Measurements from ENCODE around the gene SRGAP1.

SRGAP1 gene

GRCh38 chr12:64088431-64089349, 244.2 kb downstream of the SRGAP1 start:
- Histone ChIP-seq H3K27ac (replicated peaks) (peak overlapping the region; percentile 3; the same call in 1 of the 2 replicates), H3K27me3 (ENCODE audit: insufficient read depth, poor library complexity, severe bottlenecking) (no peaks in the 10 kb centered on the region), H3K4me3 (replicated peaks; ENCODE audit: insufficient read depth, low read length) (no peak overlapping the region)
- peak; percentile 82 to 88 for DNase-seq (ENCODE audit: low read depth in 1 of 2, low spot score in 1 of 2)
- TF ChIP-seq GABPA (IDR thresholded peaks at IDR 0.05; ENCODE audit: low read depth): no peak
- TF ChIP-seq CTCF (IDR thresholded peaks at IDR 0.05; ENCODE audit: insufficient read depth, low read length): no peak
- TF ChIP-seq POLR2AphosphoS5 (IDR thresholded peaks at IDR 0.05; ENCODE audit: low read depth): peak; percentile 62; the same call in 1 of the 2 replicates
- no peak for TF ChIP-seq REST (IDR thresholded peaks at IDR 0.05; ENCODE audit: insufficient replicate concordance, low read depth)
- TF ChIP-seq SPI1 (IDR thresholded peaks at IDR 0.05; ENCODE audit: borderline replicate concordance, low read depth): peak; percentile 94

DNA sequence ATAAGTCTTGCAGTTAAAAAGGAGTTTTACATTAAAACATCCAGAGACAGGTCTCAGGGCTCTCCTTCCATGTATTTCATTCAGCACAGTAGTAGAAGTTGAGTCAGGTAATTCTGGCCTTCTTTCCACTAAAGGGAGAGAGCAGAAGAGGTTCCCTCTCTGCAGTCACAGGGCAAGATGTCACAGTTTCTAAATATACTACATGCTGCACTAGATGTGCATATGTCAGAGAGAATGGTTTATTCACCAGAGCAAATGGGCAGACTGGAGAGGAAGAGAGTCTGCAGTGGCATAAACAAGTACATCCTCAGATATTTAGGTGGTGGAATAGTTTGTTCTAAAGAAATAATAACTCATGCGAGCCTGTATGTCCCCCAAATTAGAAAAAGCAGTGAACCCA, 245.5 kb downstream of the SRGAP1 start:
- no peak for TF ChIP-seq POLR2AphosphoS5 (IDR thresholded peaks at IDR 0.05; ENCODE audit: low read depth)
- no peak for TF ChIP-seq GABPA (IDR thresholded peaks at IDR 0.05; ENCODE audit: low read depth)
- no peak for TF ChIP-seq REST (IDR thresholded peaks at IDR 0.05; ENCODE audit: insufficient replicate concordance, low read depth)
- TF ChIP-seq SPI1 (IDR thresholded peaks at IDR 0.05; ENCODE audit: borderline replicate concordance, low read depth): no peak
- no peak for TF ChIP-seq CTCF (IDR thresholded peaks at IDR 0.05; ENCODE audit: insufficient read depth, low read length)
- no peaks in the 10 kb centered on the region for H3K27me3 ChIP-seq (ENCODE audit: insufficient read depth, poor library complexity, severe bottlenecking)
- H3K4me3 ChIP-seq (replicated peaks; ENCODE audit: insufficient read depth, low read length): no peak overlapping the region
- DNase-seq (ENCODE audit: low read depth in 1 of 2, low spot score in 1 of 2): no peak
- no peak overlapping the region for H3K27ac ChIP-seq (replicated peaks)

- no peaks in the 10 kb centered on the region for H3K27me3 ChIP-seq (ENCODE audit: insufficient read depth, poor library complexity, severe bottlenecking)
- no peak overlapping the region for H3K4me3 ChIP-seq (replicated peaks; ENCODE audit: insufficient read depth, low read length)
- DNase-seq (ENCODE audit: low read depth in 1 of 2, low spot score in 1 of 2): no peak
- no peak overlapping the region for H3K27ac ChIP-seq (replicated peaks)
- TF ChIP-seq GABPA (IDR thresholded peaks at IDR 0.05; ENCODE audit: low read depth) (no peak), POLR2AphosphoS5 (IDR thresholded peaks at IDR 0.05; ENCODE audit: low read depth) (no peak), REST (IDR thresholded peaks at IDR 0.05; ENCODE audit: insufficient replicate concordance, low read depth) (no peak), CTCF (IDR thresholded peaks at IDR 0.05; ENCODE audit: insufficient read depth, low read length) (no peak), SPI1 (IDR thresholded peaks at IDR 0.05; ENCODE audit: borderline replicate concordance, low read depth) (no peak)
Observed at GRCh38 chr12:64091186-64091585, 246.7 kb downstream of the SRGAP1 start.

Data from HL-60 (cell line).